ENCODE measurements around the gene MACROD1.

MACROD1 gene

DNA sequence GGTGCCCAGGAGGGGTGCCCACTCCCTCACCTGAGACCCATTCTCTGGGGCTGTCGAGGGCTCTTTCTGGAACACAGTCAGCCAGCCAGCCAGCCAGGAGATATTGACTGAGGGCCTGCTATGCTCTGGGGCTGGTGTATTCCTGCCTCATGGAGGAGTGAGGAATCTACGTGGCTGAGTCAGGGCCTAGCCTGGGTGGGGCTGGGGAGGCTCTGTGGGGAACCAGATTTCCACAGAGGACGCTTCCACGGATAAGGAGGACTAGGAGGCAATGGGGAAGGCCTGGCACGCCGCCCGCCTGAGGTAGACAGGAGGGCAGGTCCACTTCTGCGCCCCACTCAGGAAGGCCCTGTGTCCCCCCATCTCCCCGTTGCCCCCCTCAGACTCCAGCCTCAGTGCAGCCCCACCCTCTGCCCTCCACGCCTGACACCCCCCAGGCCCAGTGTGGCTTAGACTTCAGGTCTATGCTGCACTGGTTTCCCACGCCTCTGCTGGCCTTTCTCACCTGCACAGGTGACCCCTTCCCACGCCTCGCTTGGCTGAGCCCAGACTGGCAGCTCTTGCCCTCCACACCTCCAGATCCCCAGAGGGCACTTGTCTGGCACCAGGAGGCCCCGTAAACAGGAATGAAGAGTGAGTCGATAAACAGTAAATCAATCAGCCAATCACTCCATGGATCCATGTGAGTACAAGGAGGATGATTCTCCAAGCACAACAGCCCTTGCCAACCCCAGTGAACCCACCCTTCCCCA lies 37.5 kb downstream of the MACROD1 start:
- TF ChIP-seq, protein P1, sequence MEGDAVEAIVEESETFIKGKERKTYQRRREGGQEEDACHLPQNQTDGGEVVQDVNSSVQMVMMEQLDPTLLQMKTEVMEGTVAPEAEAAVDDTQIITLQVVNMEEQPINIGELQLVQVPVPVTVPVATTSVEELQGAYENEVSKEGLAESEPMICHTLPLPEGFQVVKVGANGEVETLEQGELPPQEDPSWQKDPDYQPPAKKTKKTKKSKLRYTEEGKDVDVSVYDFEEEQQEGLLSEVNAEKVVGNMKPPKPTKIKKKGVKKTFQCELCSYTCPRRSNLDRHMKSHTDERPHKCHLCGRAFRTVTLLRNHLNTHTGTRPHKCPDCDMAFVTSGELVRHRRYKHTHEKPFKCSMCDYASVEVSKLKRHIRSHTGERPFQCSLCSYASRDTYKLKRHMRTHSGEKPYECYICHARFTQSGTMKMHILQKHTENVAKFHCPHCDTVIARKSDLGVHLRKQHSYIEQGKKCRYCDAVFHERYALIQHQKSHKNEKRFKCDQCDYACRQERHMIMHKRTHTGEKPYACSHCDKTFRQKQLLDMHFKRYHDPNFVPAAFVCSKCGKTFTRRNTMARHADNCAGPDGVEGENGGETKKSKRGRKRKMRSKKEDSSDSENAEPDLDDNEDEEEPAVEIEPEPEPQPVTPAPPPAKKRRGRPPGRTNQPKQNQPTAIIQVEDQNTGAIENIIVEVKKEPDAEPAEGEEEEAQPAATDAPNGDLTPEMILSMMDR (conservative IDR thresholded peaks at IDR 0.05; ENCODE audit: low read depth, low read length) = no peak
- DNase-seq (ENCODE audit: low read depth) = no peak
- H3K4me3 ChIP-seq (ENCODE audit: low read depth, low read length) = no peak overlapping the region

DNA sequence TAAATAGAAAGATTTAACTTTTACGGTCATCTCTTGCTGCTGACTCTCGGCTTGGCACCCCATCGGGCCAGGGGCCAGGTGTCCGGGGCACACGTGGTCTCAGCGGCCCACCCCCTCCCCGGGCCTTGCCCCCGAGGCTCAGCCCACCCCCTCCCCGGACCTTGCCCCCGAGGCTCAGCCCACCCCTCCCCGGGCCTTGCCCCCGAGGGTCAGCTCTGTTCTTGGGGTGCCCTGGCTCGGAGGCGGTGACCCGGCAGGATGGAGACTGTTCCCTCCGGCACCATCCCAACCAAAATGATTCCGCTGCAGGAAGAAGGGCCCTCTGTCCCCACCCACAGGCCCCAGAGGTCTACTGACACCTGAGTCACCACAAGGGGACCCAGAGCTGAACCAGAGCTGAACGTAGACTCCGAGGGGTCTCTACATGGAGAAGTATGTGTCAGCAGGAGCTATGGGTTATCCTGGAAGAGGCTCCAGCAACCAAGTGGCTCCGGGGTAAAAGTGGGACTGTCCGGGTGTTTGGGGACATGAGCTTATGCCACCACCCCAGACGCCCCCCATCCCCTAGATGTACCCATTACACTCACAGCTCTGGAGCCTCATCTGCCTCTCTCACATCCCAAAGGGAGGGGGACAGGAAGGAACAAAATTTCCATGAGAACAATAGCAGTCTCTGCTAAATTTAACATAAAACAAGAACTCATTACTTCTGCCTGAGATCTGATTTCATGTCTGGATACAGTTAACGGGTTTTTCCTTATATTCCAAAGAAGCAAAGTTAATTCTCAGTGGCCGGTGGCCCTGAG lies 38.4 kb downstream of the MACROD1 start:
- TF ChIP-seq, protein P1 (conservative IDR thresholded peaks at IDR 0.05; ENCODE audit: low read depth, low read length) = no peak
- H3K4me3 ChIP-seq (ENCODE audit: low read depth, low read length) = no peak overlapping the region
- DNase-seq (ENCODE audit: low read depth) = no peak

- H3K4me3 ChIP-seq (ENCODE audit: low read depth, low read length) = no peak overlapping the region
- no peak for DNase-seq (ENCODE audit: low read depth)
- TF ChIP-seq, protein P1 (conservative IDR thresholded peaks at IDR 0.05; ENCODE audit: low read depth, low read length) = no peak
Measured at GRCh38 chr11:64126796-64127195, 39.1 kb downstream of the MACROD1 start.

- no peak for DNase-seq (ENCODE audit: low read depth)
- H3K4me3 ChIP-seq (ENCODE audit: low read depth, low read length) = no peak overlapping the region
- TF ChIP-seq, protein P1 (conservative IDR thresholded peaks at IDR 0.05; ENCODE audit: low read depth, low read length) = no peak
Measured at GRCh38 chr11:64126371-64126770, 39.5 kb downstream of the MACROD1 start.

DNA sequence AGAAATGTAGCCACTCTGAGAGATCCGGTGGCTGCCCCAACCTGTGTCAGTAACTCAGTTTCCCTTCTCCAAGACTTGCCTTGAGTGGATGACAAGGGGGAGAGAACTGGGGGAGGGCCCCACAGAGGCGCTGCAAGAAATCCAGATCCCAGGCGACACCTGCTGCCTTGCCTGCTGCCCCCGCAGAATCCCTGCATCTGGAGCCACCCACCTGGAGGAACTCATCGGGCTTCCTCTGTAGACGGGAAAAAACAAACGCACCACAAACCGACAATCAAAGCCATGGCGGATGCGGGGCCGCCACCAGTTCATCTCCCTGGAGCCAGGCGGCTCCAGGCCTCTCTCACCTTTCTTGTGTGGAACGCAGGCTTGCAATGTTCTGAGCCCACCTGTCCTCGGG lies 40.2 kb downstream of the MACROD1 start:
- H3K4me3 ChIP-seq (ENCODE audit: low read depth, low read length) = no peak overlapping the region
- TF ChIP-seq, protein P1 (conservative IDR thresholded peaks at IDR 0.05; ENCODE audit: low read depth, low read length) = no peak
- DNase-seq (ENCODE audit: low read depth) = no peak

DNA sequence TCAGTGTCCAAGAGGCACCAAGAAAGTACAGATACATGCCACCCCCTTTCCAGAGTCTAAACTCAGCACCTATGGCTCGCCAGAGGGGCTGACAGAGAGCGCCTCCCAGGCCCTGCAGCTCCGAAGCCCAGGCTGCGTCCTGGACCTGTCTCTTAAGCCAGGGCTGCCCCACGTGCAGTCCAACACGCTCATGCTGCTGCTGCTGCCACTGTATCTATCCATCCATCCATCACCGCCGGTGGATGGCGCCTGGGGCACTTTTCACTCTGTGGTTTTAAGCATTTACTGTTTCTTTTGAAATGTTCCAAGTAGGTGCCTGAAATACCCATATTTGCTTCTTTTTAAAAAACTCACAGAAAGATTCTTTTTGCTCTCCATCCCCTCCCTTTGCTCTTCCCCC lies 41.8 kb downstream of the MACROD1 start:
- DNase-seq (ENCODE audit: low read depth) = no peak
- TF ChIP-seq, protein P1 (conservative IDR thresholded peaks at IDR 0.05; ENCODE audit: low read depth, low read length) = no peak
- H3K4me3 ChIP-seq (ENCODE audit: low read depth, low read length) = no peak overlapping the region

All from choroid plexus epithelial cell (primary cell).